HEK293 (cell line): ENCODE data around the gene ANKAR.
A peak's percentile ranks its signal among the peaks of the same experiment; 100 is the strongest.

Source experiments
- CTCF ChIA-PET: fragments of 350-600 bp; formaldehyde crosslinking; extraction: SDS; loops from one replicate; lab custom pipeline; 2021; ENCODE audit warnings: antibody characterized with exemption; lab: Yijun Ruan, JAX
- POLR2A ChIA-PET: fragments of 300-600 bp; formaldehyde crosslinking; extraction: SDS; loops from one replicate; lab custom pipeline; 2020; ENCODE audit warnings: antibody characterized with exemption, inconsistent platforms; lab: Yijun Ruan, JAX
- H3K27ac ChIP-seq: fragments of 200-500 bp; sonication (Bioruptor generic); 2 replicates; pipeline ENCODE4 v1.5.1; 2014; ENCODE audit warnings: low read depth, low read length, control low read depth, inconsistent platforms; ENCODE audit errors: extremely low read depth
- H3K36me3 ChIP-seq, 2 experiments: fragments of 200-500 bp in 1 of 2; sonication (Bioruptor generic) in 1 of 2; 1 replicate in 1 of 2; 2 replicates in 1 of 2; pipeline ENCODE4 v1.5.1; 2014 to 2017; ENCODE audit warnings: inconsistent platforms in 2 of 2, low read length in 2 of 2; ENCODE audit not compliant: control insufficient read depth in 2 of 2, insufficient read depth in 1 of 2
- H3K4me1 ChIP-seq: fragments of 200-500 bp; sonication (Bioruptor generic); 2 replicates; pipeline ENCODE4 v1.5.1; 2014; ENCODE audit warnings: mild to moderate bottlenecking, low read length, inconsistent platforms; ENCODE audit not compliant: control insufficient read depth, insufficient read depth
- H3K4me3 ChIP-seq: 2 replicates; pipeline ENCODE4 v1.5.1; 2011; ENCODE audit warnings: low read depth, mild to moderate bottlenecking, control low read depth, low read length, moderate library complexity
- H3K9me3 ChIP-seq: fragments of 200-500 bp; sonication (Bioruptor generic); 2 replicates; pipeline ENCODE4 v1.5.1; 2014; ENCODE audit warnings: low read depth, low read length, inconsistent platforms; ENCODE audit not compliant: control insufficient read depth, insufficient read depth
- GLIS1 ChIP-seq: fragments of 450-650 bp; formaldehyde crosslinking; IDR thresholded peaks from 2 replicates; pipeline ENCODE4 v1.5.1; 2016; ENCODE audit warnings: missing biosample characterization, missing genetic modification characterization
- HIC1 ChIP-seq: fragments of 450-650 bp; formaldehyde crosslinking; IDR thresholded peaks from 2 replicates; pipeline ENCODE4 v1.5.1; 2016; ENCODE audit warnings: missing biosample characterization, missing genetic modification characterization
- HOXC10 ChIP-seq: sonication (generic); formaldehyde crosslinking; IDR thresholded peaks from 2 replicates; pipeline ENCODE4 v1.8.1; 2023; ENCODE audit warnings: mild to moderate bottlenecking, missing genetic modification reagents
- KLF10 ChIP-seq: fragments of 450-650 bp; IDR thresholded peaks from 2 replicates; pipeline ENCODE4 v1.5.1; 2018; ENCODE audit warnings: missing biosample characterization, mild to moderate bottlenecking, missing genetic modification characterization
- KLF9 ChIP-seq: fragments of 450-650 bp; formaldehyde crosslinking; IDR thresholded peaks from 2 replicates; pipeline ENCODE4 v1.5.1; 2016; ENCODE audit warnings: missing biosample characterization, missing genetic modification characterization, low read depth
- MEIS1 ChIP-seq: sonication (generic); formaldehyde crosslinking; IDR thresholded peaks from 2 replicates; pipeline ENCODE4 v1.8.1; 2022; ENCODE audit warnings: missing genetic modification reagents, mild to moderate bottlenecking, borderline replicate concordance
- PRDM4 ChIP-seq: fragments of 450-650 bp; formaldehyde crosslinking; IDR thresholded peaks from 2 replicates; pipeline ENCODE4 v1.5.1; 2017; ENCODE audit warnings: missing biosample characterization, missing genetic modification characterization
- RBAK ChIP-seq: fragments of 450-650 bp; formaldehyde crosslinking; IDR thresholded peaks from 2 replicates; pipeline ENCODE4 v1.5.1; 2016; ENCODE audit warnings: missing biosample characterization, missing genetic modification characterization
- SETDB1 ChIP-seq: IDR thresholded peaks from one replicate; pipeline ENCODE4 v1.6.1; 2017; ENCODE audit warnings: mild to moderate bottlenecking, low read length, moderate library complexity, mixed read lengths; ENCODE audit not compliant: insufficient read length
- TRIM28 ChIP-seq: IDR thresholded peaks from 2 replicates; pipeline ENCODE4 v1.6.1; 2011; ENCODE audit warnings: low read length, control low read depth, borderline replicate concordance
- TSHZ1 ChIP-seq: fragments of 450-650 bp; formaldehyde crosslinking; IDR thresholded peaks from 2 replicates; pipeline ENCODE4 v1.5.1; 2016; ENCODE audit warnings: missing biosample characterization, missing genetic modification characterization, borderline replicate concordance
- WT1 ChIP-seq: fragments of 450-650 bp; formaldehyde crosslinking; IDR thresholded peaks from 2 replicates; pipeline ENCODE4 v1.5.1; 2016; ENCODE audit warnings: missing biosample characterization, missing genetic modification characterization
- YY1 ChIP-seq: fragments of 450-650 bp; formaldehyde crosslinking; IDR thresholded peaks from 2 replicates; pipeline ENCODE4 v1.5.1; 2018; ENCODE audit warnings: missing biosample characterization, missing genetic modification characterization
- ZEB2 ChIP-seq: fragments of 450-650 bp; formaldehyde crosslinking; IDR thresholded peaks from 2 replicates; pipeline ENCODE4 v1.5.1; 2016; ENCODE audit warnings: missing biosample characterization, missing genetic modification characterization
- ZFP37 ChIP-seq: fragments of 450-650 bp; formaldehyde crosslinking; IDR thresholded peaks from 2 replicates; pipeline ENCODE4 v1.5.1; 2016; ENCODE audit warnings: missing biosample characterization, missing genetic modification characterization
- ZIC2 ChIP-seq: fragments of 450-650 bp; formaldehyde crosslinking; IDR thresholded peaks from 2 replicates; pipeline ENCODE4 v1.5.1; 2016; ENCODE audit warnings: missing biosample characterization, missing genetic modification characterization
- ZNF16 ChIP-seq: fragments of 450-650 bp; formaldehyde crosslinking; IDR thresholded peaks from 2 replicates; pipeline ENCODE4 v1.5.1; 2016; ENCODE audit warnings: low read depth, missing biosample characterization, missing genetic modification characterization
- ZNF211 ChIP-seq: fragments of 450-650 bp; formaldehyde crosslinking; IDR thresholded peaks from 2 replicates; pipeline ENCODE4 v1.5.1; 2016; ENCODE audit warnings: low read depth, missing biosample characterization, missing genetic modification characterization
- ZNF274 ChIP-seq, 2 experiments: fragments of 200-500 bp in 1 of 2; fragments of 450-650 bp in 1 of 2; sonication (Bioruptor generic) in 1 of 2; formaldehyde crosslinking in 1 of 2; IDR thresholded peaks; 2 replicates each; pipeline versions ENCODE4 v1.5.1 to v1.6.1; 2014 to 2016; ENCODE audit warnings: borderline replicate concordance in 1 of 2, inconsistent platforms in 1 of 2, low read length in 1 of 2, missing biosample characterization in 1 of 2, missing genetic modification characterization in 1 of 2
- ZNF394 ChIP-seq: fragments of 450-650 bp; formaldehyde crosslinking; IDR thresholded peaks from 2 replicates; pipeline ENCODE4 v1.5.1; 2016; ENCODE audit warnings: missing biosample characterization, missing genetic modification characterization, mild to moderate bottlenecking, moderate library complexity, borderline replicate concordance
- ZNF423 ChIP-seq: fragments of 450-650 bp; formaldehyde crosslinking; IDR thresholded peaks from 2 replicates; pipeline ENCODE4 v1.5.1; 2016; ENCODE audit warnings: missing biosample characterization, missing genetic modification characterization
- ZNF48 ChIP-seq: fragments of 450-650 bp; formaldehyde crosslinking; IDR thresholded peaks from 2 replicates; pipeline ENCODE4 v1.5.1; 2016; ENCODE audit warnings: missing biosample characterization, missing genetic modification characterization
- ZNF561 ChIP-seq: fragments of 450-650 bp; IDR thresholded peaks from 2 replicates; pipeline ENCODE4 v1.5.1; 2018; ENCODE audit warnings: missing biosample characterization, missing genetic modification characterization, borderline replicate concordance
- ZNF580 ChIP-seq: fragments of 450-650 bp; formaldehyde crosslinking; IDR thresholded peaks from 2 replicates; pipeline ENCODE4 v1.5.1; 2016; ENCODE audit warnings: missing biosample characterization, missing genetic modification characterization
- ZNF585B ChIP-seq: fragments of 450-650 bp; formaldehyde crosslinking; IDR thresholded peaks from 2 replicates; pipeline ENCODE4 v1.5.1; 2016; ENCODE audit warnings: missing biosample characterization, missing genetic modification characterization
- ZNF677 ChIP-seq: fragments of 450-650 bp; IDR thresholded peaks from 2 replicates; pipeline ENCODE4 v1.5.0; 2018; ENCODE audit warnings: missing biosample characterization, mild to moderate bottlenecking, missing genetic modification characterization, moderate library complexity
- ZNF777 ChIP-seq: fragments of 450-650 bp; formaldehyde crosslinking; IDR thresholded peaks from 2 replicates; pipeline ENCODE4 v1.5.1; 2017; ENCODE audit warnings: missing biosample characterization, missing genetic modification characterization, borderline replicate concordance

Gene ANKAR

GRCh38 chr2:189669913-189670312 lies 4.6 kb upstream of the ANKAR start:
- ChIA-PET CTCF (interaction anchor here (0.9 kb wide), 1 partner anchor 419 kb away, joined by 3 read pairs; no protein-coding TSS in a partner anchor), POLR2A (interaction anchor here (0.7 to 0.8 kb wide), 2 partner anchors 12 to 94 kb away, joined by 8 to 10 read pairs; no protein-coding TSS in a partner anchor)
- peaks cover 29 to 96% of the 10 kb centered on the region in 2 experiments for H3K36me3 ChIP-seq
- no peaks in the 10 kb centered on the region; the same call in 1 of the 2 replicates for H3K4me1 ChIP-seq
- TF ChIP-seq GLIS1 (tag by site-specific recombination): no peak
- no peak for TF ChIP-seq YY1 (tag by site-specific recombination)
- no peak for TF ChIP-seq RBAK
- TF ChIP-seq TRIM28: no peak
- no peak for TF ChIP-seq TSHZ1 (tag by site-specific recombination)
- TF ChIP-seq ZNF585B (tag by site-specific recombination): no peak
- TF ChIP-seq ZNF16 (tag by site-specific recombination): no peak
- TF ChIP-seq SETDB1: no peak
- no peak for TF ChIP-seq KLF10 (tag by site-specific recombination)
- no peak for TF ChIP-seq ZIC2 (tag by site-specific recombination)
- no peak for TF ChIP-seq WT1 (tag by site-specific recombination)
- no peak for TF ChIP-seq ZNF423 (tag by site-specific recombination)
- no peak for TF ChIP-seq ZNF394 (tag by site-specific recombination)
- no peak for TF ChIP-seq ZNF274 (IDR thresholded peaks at IDR 0.05; ENCODE audit: low read length)
- TF ChIP-seq ZNF274 (tag by site-specific recombination; IDR thresholded peaks at IDR 0.05; ENCODE audit: borderline replicate concordance): no peak
- no peak for TF ChIP-seq ZNF561 (tag by site-specific recombination)
- no peak for TF ChIP-seq MEIS1
- TF ChIP-seq ZEB2 (tag by site-specific recombination): no peak
- no peak overlapping the region for H3K4me3 ChIP-seq
- no peak overlapping the region for H3K27ac ChIP-seq
- no peaks in the 10 kb centered on the region for H3K9me3 ChIP-seq

- ChIA-PET POLR2A (interaction anchor here (1.3 to 1.8 kb wide), 2 partner anchors 12 to 110 kb away, joined by 3 to 6 read pairs; partner anchors contain the start of genes ASNSD1, ORMDL1 and PMS1), CTCF (interaction anchor here (0.5 to 3.0 kb wide), 12 partner anchors 9 to 596 kb away, joined by 3 to 13 read pairs (median 4); partner anchors contain the start of gene OSGEPL1)
- no peaks in the 10 kb centered on the region; the same call in 1 of the 2 replicates for H3K4me1 ChIP-seq
- H3K27ac ChIP-seq: peak overlapping the region; percentile 80; the same call in 1 of the 2 replicates
- H3K36me3 ChIP-seq: peaks cover 29 to 84% of the 10 kb centered on the region in 2 experiments
- TF ChIP-seq ZNF423 (tag by site-specific recombination) (no peak), PRDM4 (tag by site-specific recombination) (no peak), ZNF677 (no peak), ZFP37 (no peak), ZNF48 (no peak), ZNF211 (tag by site-specific recombination) (no peak), KLF9 (tag by site-specific recombination) (no peak), ZNF777 (tag by site-specific recombination) (no peak), HOXC10 (CRISPR knock-in tag) (no peak), HIC1 (no peak), ZNF580 (tag by site-specific recombination) (no peak)
- no peaks in the 10 kb centered on the region for H3K9me3 ChIP-seq
- H3K4me3 ChIP-seq: peak overlapping the region; percentile 39
Observed at GRCh38 chr2:189673661-189674373, 653 bp upstream of the ANKAR start.
